Fibroblast of lung (primary cell): ENCODE results near the gene ATXN1.

Source experiments
- EZH2 ChIP-seq: IDR thresholded peaks from 2 replicates; pipeline ENCODE4 v1.5.1; 2012; ENCODE audit warnings: low read length, control low read depth, mild to moderate bottlenecking; ENCODE audit errors: missing control alignments
- TF ChIP-seq, protein P1 (sequence below), 2 donors: IDR thresholded peaks in 1 of 2; conservative IDR thresholded peaks in 1 of 2; 1 replicate in 1 of 2; 2 replicates in 1 of 2; pipeline ENCODE4 v1.5.1; 2011 to 2012; ENCODE audit warnings: low read length in 2 of 2, control low read depth in 1 of 2, inconsistent platforms in 1 of 2, low read depth in 1 of 2, mild to moderate bottlenecking in 1 of 2

DNA sequence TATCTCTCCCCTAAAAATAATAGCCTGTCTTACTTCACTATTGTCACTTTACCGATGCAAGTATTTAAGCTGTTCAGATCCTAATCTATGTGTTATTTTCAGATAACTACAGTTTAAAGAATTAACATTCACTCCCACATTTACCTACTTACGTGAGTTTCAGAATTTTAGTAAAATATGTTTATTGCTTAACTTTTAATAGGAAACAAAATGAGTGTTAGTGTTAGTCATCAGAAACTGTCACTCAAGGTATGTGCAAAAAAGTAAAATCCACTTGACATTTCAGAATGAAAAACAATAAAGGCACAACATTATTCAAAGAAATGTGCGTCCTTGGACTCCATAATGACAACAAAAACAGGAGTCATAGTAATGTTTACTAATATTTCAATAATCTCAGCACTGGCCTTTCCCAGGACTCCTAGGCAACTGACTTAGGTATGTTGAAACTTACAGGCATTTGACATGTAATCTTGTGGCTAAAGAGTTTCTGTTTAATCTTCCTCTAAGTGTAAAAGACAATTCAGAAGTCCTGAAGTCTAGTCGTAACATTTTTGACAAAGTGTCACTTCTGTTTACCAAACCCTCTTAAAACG lies 4.5 kb downstream of the ATXN1 start:
- TF ChIP-seq, protein P1, sequence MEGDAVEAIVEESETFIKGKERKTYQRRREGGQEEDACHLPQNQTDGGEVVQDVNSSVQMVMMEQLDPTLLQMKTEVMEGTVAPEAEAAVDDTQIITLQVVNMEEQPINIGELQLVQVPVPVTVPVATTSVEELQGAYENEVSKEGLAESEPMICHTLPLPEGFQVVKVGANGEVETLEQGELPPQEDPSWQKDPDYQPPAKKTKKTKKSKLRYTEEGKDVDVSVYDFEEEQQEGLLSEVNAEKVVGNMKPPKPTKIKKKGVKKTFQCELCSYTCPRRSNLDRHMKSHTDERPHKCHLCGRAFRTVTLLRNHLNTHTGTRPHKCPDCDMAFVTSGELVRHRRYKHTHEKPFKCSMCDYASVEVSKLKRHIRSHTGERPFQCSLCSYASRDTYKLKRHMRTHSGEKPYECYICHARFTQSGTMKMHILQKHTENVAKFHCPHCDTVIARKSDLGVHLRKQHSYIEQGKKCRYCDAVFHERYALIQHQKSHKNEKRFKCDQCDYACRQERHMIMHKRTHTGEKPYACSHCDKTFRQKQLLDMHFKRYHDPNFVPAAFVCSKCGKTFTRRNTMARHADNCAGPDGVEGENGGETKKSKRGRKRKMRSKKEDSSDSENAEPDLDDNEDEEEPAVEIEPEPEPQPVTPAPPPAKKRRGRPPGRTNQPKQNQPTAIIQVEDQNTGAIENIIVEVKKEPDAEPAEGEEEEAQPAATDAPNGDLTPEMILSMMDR (conservative IDR thresholded peaks at IDR 0.05 in 1 of 2, IDR thresholded peaks at IDR 0.05 in 1 of 2; ENCODE audit: low read depth in 1 of 2, low read length in 2 of 2) = no peak
- TF ChIP-seq EZH2 = no peak
